Gastroesophageal sphincter (tissue), 3 donors: Measurements from ENCODE around the gene SHISAL2B.
"Not testable (repeated sequence)": the region's sequence is repeated elsewhere in the genome, so short reads cannot be mapped to it uniquely, and the experiment has no call there.

ENCODE experiments used
- POLR2A ChIP-seq, 2 donors: fragments of 450-650 bp; IDR thresholded peaks; one replicate each; pipeline ENCODE4 v1.6.1; 2017; ENCODE audit warnings: antibody characterized with exemption in 2 of 2, mild to moderate bottlenecking in 2 of 2, moderate library complexity in 1 of 2
- TF ChIP-seq, protein P1 (sequence below), 4 experiments: fragments of 200-600 bp in 2 of 4; fragments of 450-650 bp in 2 of 4; sonication (generic) in 1 of 4; IDR thresholded peaks; one replicate each; pipeline ENCODE4 v1.5.1; 2017 to 2019; ENCODE audit warnings: antibody characterized with exemption in 4 of 4, mild to moderate bottlenecking in 2 of 4, moderate library complexity in 2 of 4

DNA sequence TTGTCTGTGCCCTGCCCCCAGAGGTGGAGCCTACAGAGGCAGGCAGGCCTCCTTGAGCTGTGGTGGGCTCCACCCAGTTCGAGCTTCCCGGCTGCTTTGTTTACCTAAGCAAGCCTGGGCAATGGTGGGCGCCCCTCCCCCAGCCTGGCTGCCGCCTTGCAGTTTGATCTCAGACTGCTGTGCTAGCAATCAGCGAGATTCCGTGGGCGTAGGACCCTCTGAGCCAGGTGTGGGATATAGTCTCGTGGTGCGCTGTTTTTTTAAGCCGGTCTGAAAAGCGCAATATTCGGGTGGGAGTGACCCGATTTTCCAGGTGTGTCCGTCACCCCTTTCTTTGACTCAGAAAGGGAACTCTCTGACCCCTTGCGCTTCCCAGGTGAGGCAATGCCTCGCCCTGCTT is 24.2 kb downstream of the SHISAL2B start:
- not testable (repeated sequence) for TF ChIP-seq POLR2A (IDR thresholded peaks at IDR 0.05)
- TF ChIP-seq, protein P1, sequence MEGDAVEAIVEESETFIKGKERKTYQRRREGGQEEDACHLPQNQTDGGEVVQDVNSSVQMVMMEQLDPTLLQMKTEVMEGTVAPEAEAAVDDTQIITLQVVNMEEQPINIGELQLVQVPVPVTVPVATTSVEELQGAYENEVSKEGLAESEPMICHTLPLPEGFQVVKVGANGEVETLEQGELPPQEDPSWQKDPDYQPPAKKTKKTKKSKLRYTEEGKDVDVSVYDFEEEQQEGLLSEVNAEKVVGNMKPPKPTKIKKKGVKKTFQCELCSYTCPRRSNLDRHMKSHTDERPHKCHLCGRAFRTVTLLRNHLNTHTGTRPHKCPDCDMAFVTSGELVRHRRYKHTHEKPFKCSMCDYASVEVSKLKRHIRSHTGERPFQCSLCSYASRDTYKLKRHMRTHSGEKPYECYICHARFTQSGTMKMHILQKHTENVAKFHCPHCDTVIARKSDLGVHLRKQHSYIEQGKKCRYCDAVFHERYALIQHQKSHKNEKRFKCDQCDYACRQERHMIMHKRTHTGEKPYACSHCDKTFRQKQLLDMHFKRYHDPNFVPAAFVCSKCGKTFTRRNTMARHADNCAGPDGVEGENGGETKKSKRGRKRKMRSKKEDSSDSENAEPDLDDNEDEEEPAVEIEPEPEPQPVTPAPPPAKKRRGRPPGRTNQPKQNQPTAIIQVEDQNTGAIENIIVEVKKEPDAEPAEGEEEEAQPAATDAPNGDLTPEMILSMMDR (IDR thresholded peaks at IDR 0.05) = not testable (repeated sequence)
